Measurements from ENCODE around the gene STUM.

STUM gene

GRCh38 chr1:226541631-226542622 lies 6.6 kb upstream of the STUM start:
- no peak for DNase-seq (ENCODE audit: low read depth, low spot score)
- Histone ChIP-seq H3K9ac (ENCODE audit: insufficient read length) (no peak overlapping the region), H3K27ac (no peak overlapping the region), H3K9me3 (ENCODE audit: low read depth, low read length) (no peaks in the 10 kb centered on the region), H3K4me3 (no peak overlapping the region), H3K36me3 (ENCODE audit: insufficient read depth, low read length) (no peaks in the 10 kb centered on the region)
- TF ChIP-seq FOXP2 (optimal IDR thresholded peaks at IDR 0.05; ENCODE audit: control extremely low read depth, extremely low read length, insufficient read depth) (no peak), EZH2 (IDR thresholded peaks at IDR 0.05) (no peak), POLR2AphosphoS5 (IDR thresholded peaks at IDR 0.05; ENCODE audit: borderline replicate concordance, low read depth, low read length) (no peak)

GRCh38 chr1:226542623-226543103 lies 5.9 kb upstream of the STUM start:
- Histone ChIP-seq H3K36me3 (ENCODE audit: insufficient read depth, low read length) (no peaks in the 10 kb centered on the region), H3K9ac (ENCODE audit: insufficient read length) (no peak overlapping the region), H3K9me3 (ENCODE audit: low read depth, low read length) (no peaks in the 10 kb centered on the region), H3K4me3 (no peak overlapping the region), H3K27ac (no peak overlapping the region)
- TF ChIP-seq EZH2 (IDR thresholded peaks at IDR 0.05): no peak
- TF ChIP-seq POLR2AphosphoS5 (IDR thresholded peaks at IDR 0.05; ENCODE audit: borderline replicate concordance, low read depth, low read length): no peak
- TF ChIP-seq FOXP2 (optimal IDR thresholded peaks at IDR 0.05; ENCODE audit: control extremely low read depth, extremely low read length, insufficient read depth): no peak
- no peak for DNase-seq (ENCODE audit: low read depth, low spot score)

GRCh38 chr1:226545836-226546596 lies 2.5 kb upstream of the STUM start:
- Histone ChIP-seq H3K4me3 (no peak overlapping the region), H3K9me3 (ENCODE audit: low read depth, low read length) (no peaks in the 10 kb centered on the region), H3K36me3 (ENCODE audit: insufficient read depth, low read length) (no peaks in the 10 kb centered on the region), H3K9ac (ENCODE audit: insufficient read length) (no peak overlapping the region), H3K27ac (no peak overlapping the region)
- no peak for DNase-seq (ENCODE audit: low read depth, low spot score)
- TF ChIP-seq FOXP2 (optimal IDR thresholded peaks at IDR 0.05; ENCODE audit: control extremely low read depth, extremely low read length, insufficient read depth): no peak
- no peak for TF ChIP-seq POLR2AphosphoS5 (IDR thresholded peaks at IDR 0.05; ENCODE audit: borderline replicate concordance, low read depth, low read length)
- no peak for TF ChIP-seq EZH2 (IDR thresholded peaks at IDR 0.05)

GRCh38 chr1:226546926-226547325 lies 1.6 kb upstream of the STUM start:
- Histone ChIP-seq H3K36me3 (ENCODE audit: insufficient read depth, low read length) (no peaks in the 10 kb centered on the region), H3K4me3 (no peak overlapping the region), H3K9ac (ENCODE audit: insufficient read length) (no peak overlapping the region), H3K9me3 (ENCODE audit: low read depth, low read length) (no peaks in the 10 kb centered on the region), H3K27ac (no peak overlapping the region)
- DNase-seq (ENCODE audit: low read depth, low spot score): no peak
- TF ChIP-seq POLR2AphosphoS5 (IDR thresholded peaks at IDR 0.05; ENCODE audit: borderline replicate concordance, low read depth, low read length) (no peak), FOXP2 (optimal IDR thresholded peaks at IDR 0.05; ENCODE audit: control extremely low read depth, extremely low read length, insufficient read depth) (no peak), EZH2 (IDR thresholded peaks at IDR 0.05) (no peak)

GRCh38 chr1:226547754-226548191 lies 791 bp upstream of the STUM start:
- TF ChIP-seq FOXP2 (optimal IDR thresholded peaks at IDR 0.05; ENCODE audit: control extremely low read depth, extremely low read length, insufficient read depth): no peak
- no peak for TF ChIP-seq EZH2 (IDR thresholded peaks at IDR 0.05)
- TF ChIP-seq POLR2AphosphoS5 (IDR thresholded peaks at IDR 0.05; ENCODE audit: borderline replicate concordance, low read depth, low read length): no peak
- H3K27ac ChIP-seq: no peak overlapping the region
- peak; percentile 79 for DNase-seq (ENCODE audit: low read depth, low spot score)
- H3K4me3 ChIP-seq: no peak overlapping the region
- H3K9ac ChIP-seq (ENCODE audit: insufficient read length): no peak overlapping the region
- H3K36me3 ChIP-seq (ENCODE audit: insufficient read depth, low read length): no peaks in the 10 kb centered on the region
- H3K9me3 ChIP-seq (ENCODE audit: low read depth, low read length): no peaks in the 10 kb centered on the region

- H3K27ac ChIP-seq: no peak overlapping the region
- peak overlapping the region; percentile 82 for H3K4me3 ChIP-seq
- no peaks in the 10 kb centered on the region for H3K9me3 ChIP-seq (ENCODE audit: low read depth, low read length)
- no peaks in the 10 kb centered on the region for H3K36me3 ChIP-seq (ENCODE audit: insufficient read depth, low read length)
- no peak for DNase-seq (ENCODE audit: low read depth, low spot score)
- TF ChIP-seq FOXP2 (optimal IDR thresholded peaks at IDR 0.05; ENCODE audit: control extremely low read depth, extremely low read length, insufficient read depth) (no peak), POLR2AphosphoS5 (IDR thresholded peaks at IDR 0.05; ENCODE audit: borderline replicate concordance, low read depth, low read length) (0 out of 2 replicates have a peak, but pooled peaks have one; percentile 15)
- peak overlapping the region; percentile 21 for H3K9ac ChIP-seq (ENCODE audit: insufficient read length)
Observed at GRCh38 chr1:226549094-226549936, 751 bp downstream of the STUM start.

- no peak for DNase-seq (ENCODE audit: low read depth, low spot score)
- Histone ChIP-seq H3K27ac (no peak overlapping the region), H3K36me3 (ENCODE audit: insufficient read depth, low read length) (no peaks in the 10 kb centered on the region), H3K9ac (ENCODE audit: insufficient read length) (no peak overlapping the region), H3K9me3 (ENCODE audit: low read depth, low read length) (no peaks in the 10 kb centered on the region), H3K4me3 (peak overlapping the region; percentile 82)
- TF ChIP-seq EZH2 (IDR thresholded peaks at IDR 0.05): no peak
Observed at GRCh38 chr1:226549937-226550671, 1.5 kb downstream of the STUM start.
